Nephron (organoid): ENCODE data around the gene ING5.

ENCODE experiments used
- H3K27ac Mint-ChIP-seq, 3 experiments: 2 replicates each; pipeline ENCODE4 v1.8.0; 2020; ENCODE audit warnings: mixed read lengths in 3 of 3, mild to moderate bottlenecking in 2 of 3, moderate library complexity in 1 of 3
- H3K27me3 Mint-ChIP-seq: 2 replicates; pipeline ENCODE4 v1.8.0; 2021; ENCODE audit warnings: low read depth, mild to moderate bottlenecking, moderate library complexity, mixed read lengths
- H3K36me3 Mint-ChIP-seq: 2 replicates; pipeline ENCODE4 v1.8.0; 2020; ENCODE audit warnings: low read depth, mixed read lengths
- H3K4me1 Mint-ChIP-seq: 2 replicates; pipeline ENCODE4 v1.8.0; 2020; ENCODE audit warnings: mixed read lengths
- H3K4me3 Mint-ChIP-seq, 3 experiments: 2 replicates each; pipeline ENCODE4 v1.8.0; 2020; ENCODE audit warnings: mild to moderate bottlenecking in 3 of 3, mixed read lengths in 3 of 3, moderate library complexity in 2 of 3
- H3K9me3 Mint-ChIP-seq: 2 replicates; pipeline ENCODE4 v1.8.0; 2020; ENCODE audit warnings: mixed read lengths
- TF ChIP-seq, protein P1 (sequence below), 3 experiments: fragments of 200-600 bp; sonication (generic); IDR thresholded peaks; one replicate each; pipeline ENCODE4 v1.5.0; 2021; ENCODE audit warnings: antibody characterized with exemption in 3 of 3; ENCODE audit not compliant: unreplicated experiment in 3 of 3

The ING5 gene

GRCh38 chr2:241680827-241681599, 20.8 kb upstream of the ING5 start:
- Mint-ChIP-seq H3K27ac (no peak overlapping the region), H3K36me3 (peaks cover 57% of the 10 kb centered on the region)

DNA sequence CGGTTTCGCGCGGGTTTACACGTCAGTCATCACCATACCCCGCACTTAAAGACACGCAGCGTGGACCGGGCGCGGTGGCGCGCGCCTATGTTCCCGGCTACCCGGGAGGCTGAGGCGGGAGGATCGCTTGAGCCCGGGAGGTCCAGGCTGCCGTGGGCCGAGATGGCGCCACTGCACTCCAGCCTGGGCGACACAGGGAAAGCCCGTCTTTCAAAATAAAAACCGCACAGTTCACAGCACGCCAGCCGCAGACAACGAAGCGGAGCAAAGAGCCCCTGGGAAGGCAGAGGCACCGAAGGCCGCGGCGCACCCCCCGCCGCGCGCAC, 15.6 kb upstream of the ING5 start:
- peaks cover 32% of the 10 kb centered on the region for H3K36me3 Mint-ChIP-seq
- TF ChIP-seq, protein P1, sequence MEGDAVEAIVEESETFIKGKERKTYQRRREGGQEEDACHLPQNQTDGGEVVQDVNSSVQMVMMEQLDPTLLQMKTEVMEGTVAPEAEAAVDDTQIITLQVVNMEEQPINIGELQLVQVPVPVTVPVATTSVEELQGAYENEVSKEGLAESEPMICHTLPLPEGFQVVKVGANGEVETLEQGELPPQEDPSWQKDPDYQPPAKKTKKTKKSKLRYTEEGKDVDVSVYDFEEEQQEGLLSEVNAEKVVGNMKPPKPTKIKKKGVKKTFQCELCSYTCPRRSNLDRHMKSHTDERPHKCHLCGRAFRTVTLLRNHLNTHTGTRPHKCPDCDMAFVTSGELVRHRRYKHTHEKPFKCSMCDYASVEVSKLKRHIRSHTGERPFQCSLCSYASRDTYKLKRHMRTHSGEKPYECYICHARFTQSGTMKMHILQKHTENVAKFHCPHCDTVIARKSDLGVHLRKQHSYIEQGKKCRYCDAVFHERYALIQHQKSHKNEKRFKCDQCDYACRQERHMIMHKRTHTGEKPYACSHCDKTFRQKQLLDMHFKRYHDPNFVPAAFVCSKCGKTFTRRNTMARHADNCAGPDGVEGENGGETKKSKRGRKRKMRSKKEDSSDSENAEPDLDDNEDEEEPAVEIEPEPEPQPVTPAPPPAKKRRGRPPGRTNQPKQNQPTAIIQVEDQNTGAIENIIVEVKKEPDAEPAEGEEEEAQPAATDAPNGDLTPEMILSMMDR (IDR thresholded peaks at IDR 0.05; ENCODE audit: unreplicated experiment in 3 of 3), result no peak
- H3K4me3 Mint-ChIP-seq, result peak overlapping the region; percentile 93 to 96 (median 94)
- H3K27me3 Mint-ChIP-seq, result no peaks in the 10 kb centered on the region
- H3K4me1 Mint-ChIP-seq, result peaks cover 13% of the 10 kb centered on the region
- H3K9me3 Mint-ChIP-seq, result no peaks in the 10 kb centered on the region
- H3K27ac Mint-ChIP-seq, result peak overlapping the region; percentile 59 to 88 (median 85)

More at GRCh38 chr2:241680827-241681599, 20.8 kb upstream of the ING5 start:
- peaks cover 8% of the 10 kb centered on the region for H3K4me1 Mint-ChIP-seq
- H3K27me3 Mint-ChIP-seq, result no peaks in the 10 kb centered on the region
- no peak overlapping the region for H3K4me3 Mint-ChIP-seq
- no peaks in the 10 kb centered on the region for H3K9me3 Mint-ChIP-seq
- TF ChIP-seq, protein P1 (IDR thresholded peaks at IDR 0.05; ENCODE audit: unreplicated experiment in 3 of 3), result no peak

GRCh38 chr2:241686650-241687425, 15.0 kb upstream of the ING5 start, which contains the start of gene DTYMK:
Gene DTYMK, minus strand, starts transcription at chr2:241686815. Its CDS starts 32 bp downstream, at chr2:241686783.
- Mint-ChIP-seq H3K9me3 (no peaks in the 10 kb centered on the region), H3K4me3 (peak within 1 kb of the TSS; percentile 93 to 96 (median 94)), H3K36me3 (peaks cover 26% of the 10 kb centered on the region), H3K27me3 (no peaks in the 10 kb centered on the region), H3K27ac (peak within 1 kb of the TSS; percentile 82 to 92 (median 89)), H3K4me1 (peaks cover 13% of the 10 kb centered on the region)
- TF ChIP-seq, protein P1 (IDR thresholded peaks at IDR 0.05; ENCODE audit: unreplicated experiment in 3 of 3), result no peak

DNA sequence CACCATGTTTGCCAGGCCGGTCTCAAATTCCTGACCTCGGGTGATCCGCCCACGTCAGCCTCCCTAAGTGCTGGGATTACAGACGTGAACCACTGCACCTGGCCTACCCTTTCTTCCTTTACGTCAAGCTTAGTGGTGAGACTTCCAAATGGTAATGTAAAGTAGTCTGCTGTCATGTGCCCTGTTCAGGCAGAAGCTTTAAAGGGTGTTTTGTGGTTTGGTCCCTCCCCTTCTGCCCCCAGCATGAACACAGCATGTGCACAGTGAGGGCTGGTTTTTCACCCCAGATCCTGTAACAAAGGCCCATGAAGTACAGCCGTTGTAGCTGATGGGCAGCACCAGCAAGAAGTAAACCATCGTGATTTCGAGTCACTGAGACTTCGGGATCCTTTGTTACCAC, 12.5 kb upstream of the ING5 start:
- TF ChIP-seq, protein P1 (IDR thresholded peaks at IDR 0.05; ENCODE audit: unreplicated experiment in 3 of 3), result no peak
- Mint-ChIP-seq H3K4me3 (peak overlapping the region; percentile 63 to 70 (median 66)), H3K9me3 (no peaks in the 10 kb centered on the region), H3K4me1 (peaks cover 13% of the 10 kb centered on the region), H3K27me3 (no peaks in the 10 kb centered on the region), H3K36me3 (peaks cover 22% of the 10 kb centered on the region), H3K27ac (peak overlapping the region in 1 of 3 experiments; percentile 28)

- Mint-ChIP-seq H3K27ac (no peak overlapping the region), H3K4me3 (no peak overlapping the region), H3K9me3 (no peaks in the 10 kb centered on the region), H3K27me3 (no peaks in the 10 kb centered on the region), H3K4me1 (peaks cover 9% of the 10 kb centered on the region), H3K36me3 (peaks cover 17% of the 10 kb centered on the region)
- TF ChIP-seq, protein P1 (IDR thresholded peaks at IDR 0.05; ENCODE audit: unreplicated experiment in 3 of 3), result no peak
Measured at GRCh38 chr2:241690202-241690717, 11.6 kb upstream of the ING5 start.
